Measurements from ENCODE around the gene KATNAL2. TPM values are rescaled to one million over a fixed set of nuclear protein-coding genes. Genes with fewer than 3 reads are reported as not detected.

Gene KATNAL2
- polyA plus RNA-seq, 1 donor (not counting 4 experiments of a cell fraction or from before 2014, with no cell fraction given), result 1.1 TPM

GRCh38 chr18:46939998-46940571 is 22.7 kb downstream of the KATNAL2 start:
- Histone ChIP-seq H3K36me3 (ENCODE audit: control insufficient read depth in 2 of 2, extremely low read depth in 1 of 2, insufficient read depth in 2 of 2, low read length in 2 of 2) (no peaks in the 10 kb centered on the region), H3K27me3 (ENCODE audit: control insufficient read depth, extremely low read depth, insufficient read depth, low read length) (no peaks in the 10 kb centered on the region), H2AFZ (ENCODE audit: control insufficient read depth, low read length) (no peak overlapping the region), H3K4me3 (ENCODE audit: control insufficient read depth in 2 of 3, extremely low read depth in 1 of 3, insufficient read depth in 2 of 3, low read depth in 1 of 3, low read length in 3 of 3) (no peak overlapping the region), H3K79me2 (ENCODE audit: control insufficient read depth, insufficient read depth, low read length) (no peaks in the 10 kb centered on the region), H3K4me1 (ENCODE audit: control insufficient read depth, extremely low read depth, insufficient read depth, low read length) (no peaks in the 10 kb centered on the region), H3K9me3 (ENCODE audit: control insufficient read depth, low read depth, low read length) (no peaks in the 10 kb centered on the region), H3K9me1 (ENCODE audit: control insufficient read depth, extremely low read depth, insufficient read depth, low read length) (no peaks in the 10 kb centered on the region), H3K4me2 (ENCODE audit: control insufficient read depth, extremely low read depth, insufficient read depth, low read depth, low read length) (no peak overlapping the region), H3K9ac (ENCODE audit: control insufficient read depth, extremely low read depth, insufficient read depth, low read length) (no peak overlapping the region), H3K27ac (ENCODE audit: control insufficient read depth, insufficient read depth, low read length) (no peak overlapping the region), H4K20me1 (ENCODE audit: control insufficient read depth, extremely low read depth, insufficient read depth, low read length) (no peaks in the 10 kb centered on the region)
- DNase-seq (ENCODE audit: low read depth, low spot score) (no peak), FAIRE-seq (no peak)
- TF ChIP-seq EZH2 (IDR thresholded peaks at IDR 0.05; ENCODE audit: low read length), result no peak
- no peak for TF ChIP-seq CTCF (optimal IDR thresholded peaks at IDR 0.05 in 1 of 3, IDR thresholded peaks at IDR 0.05 in 1 of 3, conservative IDR thresholded peaks at IDR 0.05 in 1 of 3; ENCODE audit: extremely low read depth in 1 of 3, insufficient read depth in 2 of 3, low read length in 3 of 3)
- dilution Hi-C loops (cut with MboI; ENCODE audit: extremely low pct_ligation_motif_present, low sequenced_read_pairs), result no loop called here

GRCh38 chr18:46942646-46943045 is 25.2 kb downstream of the KATNAL2 start:
- H3K27ac ChIP-seq (ENCODE audit: control insufficient read depth, insufficient read depth, low read length), result no peak overlapping the region
- no peaks in the 10 kb centered on the region for H3K79me2 ChIP-seq (ENCODE audit: control insufficient read depth, insufficient read depth, low read length)
- H3K4me1 ChIP-seq (ENCODE audit: control insufficient read depth, extremely low read depth, insufficient read depth, low read length), result peaks cover 6% of the 10 kb centered on the region
- no peaks in the 10 kb centered on the region for H3K9me3 ChIP-seq (ENCODE audit: control insufficient read depth, low read depth, low read length)
- H3K4me2 ChIP-seq (ENCODE audit: control insufficient read depth, extremely low read depth, insufficient read depth, low read depth, low read length), result no peak overlapping the region
- H3K27me3 ChIP-seq (ENCODE audit: control insufficient read depth, extremely low read depth, insufficient read depth, low read length), result no peaks in the 10 kb centered on the region
- no peaks in the 10 kb centered on the region for H4K20me1 ChIP-seq (ENCODE audit: control insufficient read depth, extremely low read depth, insufficient read depth, low read length)
- H3K9ac ChIP-seq (ENCODE audit: control insufficient read depth, extremely low read depth, insufficient read depth, low read length), result no peak overlapping the region
- H3K9me1 ChIP-seq (ENCODE audit: control insufficient read depth, extremely low read depth, insufficient read depth, low read length), result no peaks in the 10 kb centered on the region
- dilution Hi-C loops (cut with MboI; ENCODE audit: extremely low pct_ligation_motif_present, low sequenced_read_pairs), result no loop called here
- H3K4me3 ChIP-seq (ENCODE audit: control insufficient read depth in 2 of 3, extremely low read depth in 1 of 3, insufficient read depth in 2 of 3, low read depth in 1 of 3, low read length in 3 of 3), result no peak overlapping the region
- H2AFZ ChIP-seq (ENCODE audit: control insufficient read depth, low read length), result no peak overlapping the region
- FAIRE-seq (no peak), DNase-seq (ENCODE audit: low read depth, low spot score) (no peak)
- TF ChIP-seq EZH2 (IDR thresholded peaks at IDR 0.05; ENCODE audit: low read length), result no peak
- no peak for TF ChIP-seq CTCF (optimal IDR thresholded peaks at IDR 0.05 in 1 of 3, IDR thresholded peaks at IDR 0.05 in 1 of 3, conservative IDR thresholded peaks at IDR 0.05 in 1 of 3; ENCODE audit: extremely low read depth in 1 of 3, insufficient read depth in 2 of 3, low read length in 3 of 3)
- no peaks in the 10 kb centered on the region for H3K36me3 ChIP-seq (ENCODE audit: control insufficient read depth in 2 of 2, extremely low read depth in 1 of 2, insufficient read depth in 2 of 2, low read length in 2 of 2)
